Germinal center (tissue), 1 donor: Measurements from ENCODE around the gene MFSD2A.
A peak's percentile ranks its signal among the peaks of the same experiment; 100 is the strongest.
"Not testable (repeated sequence)": the region's sequence is repeated elsewhere in the genome, so short reads cannot be mapped to it uniquely, and the experiment has no call there.

Experiments used
- DNase-seq: peaks from one replicate; pipeline ENCODE4 v3.0.0; 2012; ENCODE audit warnings: mixed read lengths, low spot score

Gene MFSD2A

DNA sequence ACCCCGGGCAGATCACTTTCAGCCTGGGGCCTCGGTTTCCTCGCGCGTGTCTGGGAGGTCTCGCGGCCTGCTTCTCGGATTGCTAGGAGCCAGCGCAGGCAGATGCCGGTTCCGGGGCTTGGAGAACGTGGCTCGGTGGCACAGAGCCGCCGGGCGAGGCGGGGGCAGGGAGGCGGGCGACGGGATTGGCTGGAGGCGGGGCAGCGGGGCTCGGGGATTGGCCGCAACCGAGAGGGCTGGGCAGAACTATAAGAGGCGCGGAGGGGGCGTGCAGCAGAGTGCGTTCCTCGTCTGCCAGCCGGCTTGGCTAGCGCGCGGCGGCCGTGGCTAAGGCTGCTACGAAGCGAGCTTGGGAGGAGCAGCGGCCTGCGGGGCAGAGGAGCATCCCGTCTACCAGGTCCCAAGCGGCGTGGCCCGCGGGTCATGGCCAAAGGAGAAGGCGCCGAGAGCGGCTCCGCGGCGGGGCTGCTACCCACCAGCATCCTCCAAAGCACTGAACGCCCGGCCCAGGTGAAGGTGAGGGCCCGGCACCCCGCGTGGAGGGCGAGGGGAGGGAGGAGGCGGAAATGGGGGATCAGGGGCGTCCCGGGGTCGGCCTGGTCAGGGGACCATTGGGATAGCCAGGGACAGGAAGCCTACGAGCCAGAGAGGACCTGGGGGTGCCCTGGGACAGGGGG is at the start of gene MFSD2A:
TSS of gene MFSD2A (plus strand) at position 276 of the 677 bp plus-strand sequence. CDS start at position 424, 148 bp downstream.
- DNase-seq = peak; percentile 97

DNA sequence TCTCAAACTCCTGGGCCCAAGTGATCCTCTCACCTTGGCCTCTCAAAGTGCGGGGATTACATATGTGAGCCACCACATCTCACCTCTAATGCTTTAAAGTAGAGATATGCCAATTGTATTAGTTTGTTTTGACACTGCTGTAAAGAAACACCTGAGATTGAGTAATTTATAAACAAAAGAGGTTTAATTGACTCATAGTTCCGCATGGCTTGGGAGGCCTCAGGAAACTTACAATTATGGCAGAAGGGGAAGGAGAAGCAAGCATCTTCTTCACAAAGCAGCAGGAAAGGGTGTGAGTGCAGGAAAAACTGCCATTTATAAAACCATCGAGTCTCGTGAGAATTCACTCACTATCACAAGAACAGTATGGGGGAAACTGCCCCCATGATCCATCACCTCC is 49.8 kb upstream of the MFSD2A start:
- DNase-seq = no peak

GRCh38 chr1:39907528-39908453 is 47.2 kb upstream of the MFSD2A start:
- DNase-seq = no peak

- no peak for DNase-seq
Observed at GRCh38 chr1:39908534-39908933, 46.4 kb upstream of the MFSD2A start.

DNA sequence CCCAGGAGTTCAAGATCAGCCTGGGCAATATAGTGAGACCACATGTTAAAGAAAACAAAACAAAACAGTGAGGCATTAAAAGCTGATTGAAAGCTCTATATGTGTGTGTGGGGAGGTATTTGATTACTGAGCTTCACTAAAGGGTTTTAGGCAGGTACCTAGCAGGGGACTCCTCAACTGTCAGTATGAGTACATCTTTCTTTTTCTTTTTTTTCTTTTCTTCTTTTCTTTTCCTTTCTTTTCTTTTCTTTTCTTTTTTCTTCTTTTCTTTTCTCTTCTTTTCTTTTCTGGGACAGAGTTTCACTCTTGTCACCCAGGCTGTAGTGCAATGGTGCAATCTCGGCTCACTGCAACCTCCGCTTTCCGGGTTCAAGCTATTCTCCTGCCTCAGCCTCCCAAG is 44.7 kb upstream of the MFSD2A start:
- no peak for DNase-seq

DNA sequence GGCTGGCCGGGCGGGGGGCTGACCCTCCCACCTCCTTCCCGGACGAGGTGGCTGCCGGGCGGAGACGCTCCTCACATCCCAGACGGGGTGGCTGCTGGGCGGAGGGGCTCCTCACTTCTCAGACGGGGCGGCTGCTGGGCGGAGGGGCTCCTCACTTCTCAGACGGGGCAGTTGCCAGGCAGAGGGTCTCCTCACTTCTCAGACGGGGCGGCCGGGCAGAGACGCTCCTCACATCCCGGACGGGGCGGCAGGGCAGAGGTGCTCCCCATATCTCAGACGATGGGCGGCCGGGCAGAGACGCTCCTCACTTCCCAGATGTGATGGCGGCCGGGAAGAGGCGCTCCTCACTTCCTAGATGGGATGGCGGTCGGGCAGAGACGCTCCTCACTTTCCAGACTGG is 41.8 kb upstream of the MFSD2A start:
- not testable (repeated sequence) for DNase-seq

DNA sequence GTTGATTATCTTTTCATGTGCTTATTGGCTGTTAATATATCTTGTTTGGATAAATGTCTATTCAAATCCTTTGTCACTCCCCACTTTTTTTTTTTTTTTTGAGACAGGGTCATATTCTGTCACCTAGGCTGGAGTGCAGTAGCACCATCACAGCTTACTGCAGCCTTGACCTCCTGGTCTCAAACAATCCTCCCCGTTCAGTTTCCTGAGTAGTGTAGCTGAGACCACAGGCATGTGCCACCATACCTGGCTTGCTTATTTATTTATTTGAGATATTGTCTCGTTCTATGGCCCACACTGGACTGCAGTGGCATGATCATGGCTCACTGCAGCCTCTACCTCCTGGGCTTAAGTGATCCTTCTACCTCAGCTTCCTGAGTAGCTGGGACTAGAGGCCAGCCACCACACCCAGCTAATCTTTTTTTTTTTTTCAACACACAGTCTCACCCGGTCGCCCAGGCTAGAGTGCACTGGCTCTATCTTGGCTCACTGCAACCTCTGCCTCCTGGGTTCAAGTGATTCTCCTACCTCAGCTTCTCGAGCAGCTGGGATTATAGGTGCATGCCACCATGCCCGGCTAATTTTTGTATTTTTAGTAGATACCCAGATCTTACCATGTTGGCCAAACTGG is 39.3 kb upstream of the MFSD2A start:
- no peak for DNase-seq

GRCh38 chr1:39917825-39918224 is 37.1 kb upstream of the MFSD2A start:
- DNase-seq = no peak

DNA sequence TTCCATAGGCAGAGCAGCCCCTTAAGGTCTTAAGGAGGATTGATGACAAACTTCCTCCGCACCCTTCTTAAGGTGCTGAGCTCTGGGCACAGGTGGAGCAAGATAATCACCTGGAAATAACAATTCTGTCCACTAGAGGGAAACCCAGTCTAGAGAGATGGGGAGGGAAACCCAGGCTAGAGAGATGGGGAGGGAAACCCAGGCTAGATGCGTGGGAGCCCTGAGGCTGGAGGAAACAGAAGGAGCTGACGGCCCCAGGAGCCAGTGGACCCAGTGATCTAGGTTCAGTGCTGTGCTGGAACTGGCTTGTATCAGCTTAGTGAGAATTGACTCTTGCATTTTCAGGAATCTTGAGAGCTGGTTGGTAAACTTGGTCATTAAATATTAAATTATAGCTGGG is 35.4 kb upstream of the MFSD2A start:
- DNase-seq = peak; percentile 77

GRCh38 chr1:39922251-39922688 is 32.7 kb upstream of the MFSD2A start:
- no peak for DNase-seq

- DNase-seq = no peak
Observed at GRCh38 chr1:39925721-39926342, 29.1 kb upstream of the MFSD2A start.

- DNase-seq = no peak
Observed at GRCh38 chr1:39926343-39926793, 28.6 kb upstream of the MFSD2A start.

DNA sequence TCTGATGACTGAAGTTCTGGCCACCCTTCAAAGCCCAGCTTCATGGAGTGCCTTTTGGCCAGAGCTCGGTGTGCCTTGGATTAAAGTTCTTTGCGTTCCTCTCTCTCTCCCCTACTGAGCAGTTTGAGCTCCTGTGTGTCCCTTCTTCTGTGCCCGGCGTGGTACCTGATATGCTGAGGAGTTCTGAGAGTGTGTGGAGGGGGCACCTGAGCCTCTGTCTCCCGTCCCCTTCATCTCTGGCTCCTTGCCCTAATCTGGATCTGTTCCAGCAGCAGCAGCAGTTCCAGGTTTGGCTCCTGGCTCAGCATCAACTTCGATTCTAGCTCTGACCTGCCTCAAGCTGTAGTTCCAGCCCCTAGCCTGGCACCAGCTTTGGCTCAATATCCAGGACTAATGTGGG is 28.1 kb upstream of the MFSD2A start:
- DNase-seq = no peak

DNA sequence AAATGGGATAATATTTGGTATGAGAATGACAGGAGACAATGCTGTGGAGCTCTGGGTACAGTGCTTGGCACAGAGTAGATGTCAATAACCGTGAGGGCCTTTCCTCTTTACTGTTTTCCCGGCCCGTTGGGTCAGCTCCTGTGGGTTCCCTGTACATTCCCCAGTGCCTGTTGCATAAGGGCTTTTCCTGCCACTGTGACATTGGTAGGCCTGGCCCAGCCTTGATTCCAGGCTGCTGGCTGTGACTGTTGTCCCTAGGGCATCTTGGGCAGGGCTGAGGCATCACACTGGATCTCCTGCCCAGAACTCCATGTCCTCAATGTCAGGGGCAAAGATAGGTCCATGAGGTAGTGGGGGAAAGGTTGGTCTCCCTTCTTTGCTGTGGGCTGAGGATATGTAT is 27.4 kb upstream of the MFSD2A start:
- no peak for DNase-seq

GRCh38 chr1:39928809-39929587 is 25.9 kb upstream of the MFSD2A start:
- DNase-seq = no peak

DNA sequence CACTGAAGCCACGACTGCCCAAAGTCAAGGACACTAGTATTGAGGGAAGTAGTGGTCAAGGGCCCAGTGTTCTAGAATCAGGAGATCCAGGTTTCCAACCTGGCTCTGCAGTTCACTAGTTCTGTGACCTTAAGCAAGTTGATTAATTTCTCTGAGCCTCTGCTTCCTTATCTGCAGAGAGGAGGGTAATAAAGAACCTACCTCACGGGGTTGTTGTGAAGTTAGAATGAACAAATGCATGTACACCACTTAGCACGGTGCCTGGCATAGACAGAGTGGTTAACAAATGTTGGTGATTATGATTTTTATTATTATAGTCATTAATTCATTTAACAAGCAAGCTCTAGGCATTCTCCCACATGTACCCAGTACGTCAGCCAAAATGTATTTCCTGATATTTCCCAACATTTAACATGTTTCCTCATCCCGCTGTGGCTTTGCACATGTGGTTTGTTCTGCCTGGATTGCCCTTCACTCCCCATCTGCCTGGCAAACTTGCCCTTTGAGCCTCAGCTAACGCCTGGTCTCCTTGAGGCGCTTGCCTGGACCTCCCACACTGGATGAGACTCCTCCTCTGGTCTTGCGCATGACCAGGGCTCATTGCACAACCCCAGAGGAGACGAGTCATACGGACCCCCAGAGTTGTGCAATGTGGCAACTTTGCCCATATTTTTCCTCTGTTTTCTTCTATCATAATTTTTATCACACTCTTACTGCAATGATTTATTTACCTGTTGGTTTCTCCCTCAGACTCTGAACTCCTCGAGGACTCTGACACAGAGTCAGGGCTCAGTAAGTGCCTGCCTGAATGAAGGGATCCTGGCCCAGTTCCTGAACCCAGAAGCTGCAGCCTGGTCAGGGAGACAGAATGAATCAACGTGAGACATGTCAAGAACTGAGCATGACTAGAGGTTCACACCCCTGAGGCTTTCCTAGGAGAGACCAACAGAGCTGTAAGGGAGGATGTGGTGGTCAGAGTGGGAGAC is 20.7 kb upstream of the MFSD2A start:
- DNase-seq = no peak

DNA sequence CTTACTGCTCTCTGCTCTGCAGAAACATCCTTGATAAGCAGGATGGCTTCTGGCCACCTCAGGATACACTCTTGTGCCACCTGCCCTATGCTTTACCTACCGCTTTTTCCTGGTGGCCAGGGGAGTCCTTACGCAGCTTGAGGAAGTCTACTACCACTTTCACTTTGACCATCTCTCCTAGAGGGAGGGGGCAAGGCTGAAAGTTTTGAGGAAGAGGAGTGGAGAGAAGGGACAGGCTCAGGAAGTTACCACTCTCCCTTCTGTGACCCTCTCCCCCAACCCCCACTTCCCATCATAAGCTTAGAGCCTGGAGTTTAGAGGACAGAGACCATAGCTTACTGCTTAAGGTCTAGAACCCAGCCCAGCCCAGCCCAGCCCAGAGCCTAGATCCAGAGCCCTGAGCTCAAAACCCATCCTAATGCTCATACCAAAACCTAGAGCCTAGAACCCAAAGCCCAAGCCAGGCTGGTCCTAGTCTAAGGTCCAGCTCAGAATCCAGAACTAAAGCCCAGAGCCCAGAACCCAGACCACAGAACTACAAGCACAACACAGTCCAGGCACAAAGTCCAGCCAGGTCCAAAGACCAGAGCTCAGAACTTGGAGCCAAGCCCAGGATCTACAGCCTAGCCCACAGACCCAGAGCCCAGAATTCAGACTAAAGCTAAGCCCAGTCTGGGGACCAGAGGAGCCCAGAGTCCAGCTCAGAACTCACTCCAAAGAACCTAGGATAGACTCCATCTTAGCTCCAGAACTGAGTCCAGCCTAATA is 18.0 kb upstream of the MFSD2A start:
- no peak for DNase-seq

DNA sequence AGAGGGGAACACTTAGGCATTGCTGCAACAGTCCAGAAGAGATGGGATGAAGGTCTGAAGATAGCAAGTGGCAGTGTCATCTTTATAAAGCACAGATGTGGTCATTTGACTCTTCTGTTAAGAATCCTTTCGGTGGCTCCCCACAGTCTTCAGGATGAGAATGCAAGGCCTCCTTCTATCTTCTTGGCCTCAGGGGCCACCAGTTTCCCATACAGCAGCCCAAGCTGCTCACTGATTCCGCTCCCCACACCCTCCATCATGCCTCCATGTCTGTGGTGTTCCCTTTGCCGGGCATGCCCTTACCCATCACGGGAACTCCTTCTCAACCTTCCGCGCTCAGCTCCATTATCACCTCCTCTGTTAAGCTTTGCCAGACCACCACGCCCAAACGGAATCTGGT is 16.1 kb upstream of the MFSD2A start:
- no peak for DNase-seq

DNA sequence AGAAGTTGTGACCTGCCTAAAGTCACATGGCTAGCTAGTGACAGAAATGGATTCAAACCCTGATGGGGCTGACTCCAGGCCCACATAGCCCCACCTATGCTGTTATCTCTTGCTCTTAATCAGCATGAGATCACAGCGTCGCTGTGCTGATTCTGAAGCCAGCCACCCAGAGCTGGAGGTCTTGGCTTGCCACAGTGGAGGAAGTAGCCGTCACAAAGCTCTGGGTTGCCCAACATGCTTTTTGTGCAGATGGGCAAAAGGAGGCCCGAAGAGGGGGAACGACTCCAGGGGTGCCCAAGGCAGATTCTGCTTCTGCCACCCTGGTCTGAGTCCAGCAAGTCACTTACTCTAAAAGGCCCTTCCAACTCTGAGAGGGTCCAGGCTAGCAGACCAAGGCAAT is 14.7 kb upstream of the MFSD2A start:
- no peak for DNase-seq
